ENCODE measurements around the gene IER3IP1. TPM values are rescaled to one million over a fixed set of nuclear protein-coding genes. Genes with fewer than 3 reads are reported as not detected.

IER3IP1 gene
- total RNA-seq (2016; rRNA removed; fragmentation: Illumina TruSeq; extraction: Trizol) (26.1 and 26.2 TPM in 2 replicates), polyA plus RNA-seq (2011; rRNA removed) (15.9 and 18.7 TPM in 2 replicates), polyA minus RNA-seq (2011; rRNA and poly(A)+ RNA removed; ENCODE audit: low replicate concordance) (20.3 and 22.3 TPM in 2 replicates), Bru-seq, nascent RNA (percentile 92 among the genes with signal in this experiment), BruChase-seq, experiment 1, labeled RNA remaining after a 6-hour chase (percentile 99 among the genes with signal in this experiment), BruChase-seq, experiment 2, labeled RNA remaining after a 2-hour chase (percentile 97 among the genes with signal in this experiment)
- total RNA-seq (2016; cell fraction: cytosol; rRNA removed; fragmentation: Illumina TruSeq; extraction: Trizol; ENCODE audit: low read depth), result 15.0 and 16.3 TPM in 2 replicates
- total RNA-seq (2016; cell fraction: insoluble cytoplasmic fraction; rRNA removed; fragmentation: Illumina TruSeq; extraction: Trizol), result 25.1 and 28.6 TPM in 2 replicates
- 25.1 and 26.0 TPM in 2 replicates for total RNA-seq (2016; cell fraction: membrane; rRNA removed; fragmentation: Illumina TruSeq; extraction: Trizol)
- total RNA-seq (2016; cell fraction: nucleus; rRNA removed; fragmentation: Illumina TruSeq; extraction: Trizol), result 26.2 and 27.9 TPM in 2 replicates
- polyA plus RNA-seq (2011; cell fraction: cytosol; rRNA removed), result 8.1 and 11.3 TPM in 2 replicates
- 3.7 and 4.1 TPM in 2 replicates for polyA plus RNA-seq (2011; cell fraction: nucleus; rRNA removed)
- polyA plus RNA-seq (2012), result 21.6 and 26.1 TPM in 2 replicates
- 14.6 and 21.9 TPM in 2 replicates for polyA plus RNA-seq (2016; cell fraction: cytosol; fragmentation: Illumina TruSeq; extraction: Trizol; ENCODE audit: low read depth)
- polyA plus RNA-seq (2016; cell fraction: insoluble cytoplasmic fraction; fragmentation: Illumina TruSeq; extraction: Trizol; ENCODE audit: low read depth), result 33.0 and 37.4 TPM in 2 replicates
- 24.5 and 27.7 TPM in 2 replicates for polyA plus RNA-seq (2016; cell fraction: membrane; fragmentation: Illumina TruSeq; extraction: Trizol; ENCODE audit: low read depth)
- 37.8 and 39.9 TPM in 2 replicates for polyA plus RNA-seq (2016; cell fraction: nucleus; fragmentation: Illumina TruSeq; extraction: Trizol; ENCODE audit: insufficient read depth, low read depth)
- polyA minus RNA-seq (2011; cell fraction: cytosol; rRNA and poly(A)+ RNA removed), result 6.0 and 8.3 TPM in 2 replicates
- polyA minus RNA-seq (2011; cell fraction: nucleus; rRNA and poly(A)+ RNA removed), result 13.1 and 18.8 TPM in 2 replicates
- long read RNA-seq, experiment 1, transcript IER3IP1-201 (3 exons, 3,689 nt), result major isoform, 215 of 216 reads
- long read RNA-seq, experiment 1, partial matches to known transcripts, result 0 of 216 reads
- long read RNA-seq, experiment 1, other reads (novel, unspliced or antisense), result 1 of 216 reads
- long read RNA-seq, experiment 2, transcript IER3IP1-201 (3 exons, 3,689 nt), result major isoform, 60 of 107 reads
- long read RNA-seq, experiment 2, partial matches to known transcripts, result 1 of 107 reads
- long read RNA-seq, experiment 2, other reads (novel, unspliced or antisense), result 46 of 107 reads

DNA sequence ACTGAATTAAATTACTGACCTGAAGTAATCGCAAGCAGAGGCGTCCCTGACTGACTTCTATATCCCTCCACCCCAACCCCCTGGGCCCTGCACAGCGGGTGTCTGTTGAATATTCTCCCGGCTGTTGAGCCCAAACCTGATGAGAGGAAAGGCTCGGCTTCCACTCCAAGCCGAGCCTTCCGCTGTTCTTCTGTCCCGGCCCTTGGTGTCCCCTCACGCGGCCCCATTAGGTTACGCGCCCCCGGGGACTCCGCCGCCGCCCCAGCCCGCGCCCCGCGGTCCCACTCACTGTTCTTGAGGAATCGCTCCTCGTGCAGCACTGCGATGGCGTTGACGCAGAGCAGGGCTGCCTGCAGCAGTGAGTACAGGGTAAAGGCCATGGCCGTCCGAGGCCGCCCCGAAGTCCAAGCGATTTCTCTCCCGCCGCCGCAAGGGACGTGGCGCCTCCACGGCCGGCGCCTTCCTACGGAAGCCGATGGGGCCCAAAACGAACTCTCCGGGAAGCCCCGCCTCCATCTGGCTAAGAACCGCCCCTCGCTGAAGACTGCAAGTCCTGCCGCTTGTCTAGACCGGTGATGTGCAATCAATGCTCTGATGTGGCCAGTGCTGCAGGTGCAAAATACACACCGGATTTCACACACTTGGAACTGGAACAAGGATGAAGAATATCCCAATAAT, at the start of gene IER3IP1:
Gene IER3IP1 (minus strand): TSS at position 467 of the 678 bp plus-strand sequence. CDS start 87 bp downstream, at position 380.
- CTCF ChIA-PET (ENCODE audit: low intra/inter-chr PET ratio, low total read pairs), result no interaction called here
- H2AFZ ChIP-seq (ENCODE audit: low read length), result no peak within 1 kb of the TSS
- intact Hi-C loops (cut with micrococcal nuclease; ENCODE audit: unreplicated experiment) (loop anchor here (1.0 kb wide), 1 partner anchor 26 kb away; the partner anchor contains the start of gene HDHD2), in situ Hi-C loops (cut with HindIII; ENCODE audit: extremely low pct_ligation_motif_present, low pct_unique_long_range_greater_than_20kb) (no loop called here)
- peak; percentile 83 for DNase-seq (ENCODE audit: low spot score)
- no peaks in the 10 kb centered on the region for H3K9me3 ChIP-seq (ENCODE audit: low read length)
- H3K27me3 ChIP-seq (ENCODE audit: control insufficient read depth in 1 of 2, insufficient read depth in 2 of 2, low read length in 2 of 2), result peaks cover 0 to 2% of the 10 kb centered on the region in 2 experiments; a peak in 1 of 5 replicates
- H3K4me2 ChIP-seq (ENCODE audit: low read depth, low read length), result peak within 1 kb of the TSS; percentile 77
- BruUV-seq (replicated peaks), result no TSS peak
- peaks cover 9% of the 10 kb centered on the region for H4K20me1 ChIP-seq (ENCODE audit: insufficient read depth, low read length)
- POLR2A ChIA-PET, result no interaction called here
- ATAC-seq, result peak; percentile 97
- peak within 1 kb of the TSS; percentile 93 for H3K27ac ChIP-seq (ENCODE audit: extremely low read length, insufficient read depth, low read length)
- H3K4me3 ChIP-seq (replicated peaks in 1 of 3; ENCODE audit: insufficient read depth in 1 of 3, low read depth in 2 of 3, low read length in 3 of 3), result peak within 1 kb of the TSS; percentile 85 to 97 (median 88)
- peak; percentile 36 for FAIRE-seq
- peaks cover 1 to 9% of the 10 kb centered on the region in 2 experiments; a peak in 1 of 5 replicates for H3K36me3 ChIP-seq (replicated peaks in 1 of 2; ENCODE audit: control insufficient read depth in 1 of 2, insufficient read depth in 2 of 2, low read length in 2 of 2)
- WGBS (ENCODE audit: low lambda C conversion rate), result 2% methylated on average over 23 of the region's 48 CpGs
- H3K9ac ChIP-seq (ENCODE audit: insufficient read depth, low read depth, low read length), result peak within 1 kb of the TSS; percentile 96
- peaks cover 47% of the 10 kb centered on the region for H3K79me2 ChIP-seq (ENCODE audit: insufficient read depth, low read length)
- peaks cover 30% of the 10 kb centered on the region for H3K4me1 ChIP-seq (ENCODE audit: insufficient read depth, low read length)
- TF ChIP-seq NR2C2 (CRISPR knock-in tag; IDR thresholded peaks at IDR 0.05; ENCODE audit: borderline replicate concordance), result peak; percentile 65; the same call in 1 of the 2 replicates
- TF ChIP-seq CBX5 (CRISPR knock-in tag; IDR thresholded peaks at IDR 0.05; ENCODE audit: borderline replicate concordance), result 0 out of 2 replicates have a peak, but pooled peaks have one; percentile 72
- peak; percentile 29; the same call in 1 of the 2 replicates for TF ChIP-seq KDM1A (CRISPR knock-in tag; IDR thresholded peaks at IDR 0.05)
- peak; percentile 95 for TF ChIP-seq POGZ (CRISPR knock-in tag; IDR thresholded peaks at IDR 0.05)
- TF ChIP-seq ZNF549 (CRISPR knock-in tag; IDR thresholded peaks at IDR 0.05), result no peak
- peak; percentile 66; the same call in 1 of the 2 replicates for TF ChIP-seq PITX1 (CRISPR knock-in tag; IDR thresholded peaks at IDR 0.05)
- peak; percentile 48; the same call in 1 of the 2 replicates for TF ChIP-seq ZSCAN21 (CRISPR knock-in tag; IDR thresholded peaks at IDR 0.05; ENCODE audit: borderline replicate concordance)
- TF ChIP-seq ZNF660 (CRISPR knock-in tag; IDR thresholded peaks at IDR 0.05; ENCODE audit: borderline replicate concordance, low read depth), result no peak
- TF ChIP-seq, protein P1, sequence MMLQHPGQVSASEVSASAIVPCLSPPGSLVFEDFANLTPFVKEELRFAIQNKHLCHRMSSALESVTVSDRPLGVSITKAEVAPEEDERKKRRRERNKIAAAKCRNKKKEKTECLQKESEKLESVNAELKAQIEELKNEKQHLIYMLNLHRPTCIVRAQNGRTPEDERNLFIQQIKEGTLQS (CRISPR knock-in tag; IDR thresholded peaks at IDR 0.05), result no peak
- 0 out of 2 replicates have a peak, but pooled peaks have one; percentile 15 for TF ChIP-seq ZNF263 (CRISPR knock-in tag; IDR thresholded peaks at IDR 0.05)
- TF ChIP-seq ZFP36L2 (CRISPR knock-in tag; IDR thresholded peaks at IDR 0.05), result peak; percentile 67; the same call in 1 of the 2 replicates
- 0 out of 2 replicates have a peak, but pooled peaks have one; percentile 61 for TF ChIP-seq ZMAT3 (CRISPR knock-in tag; conservative IDR thresholded peaks at IDR 0.05)
- TF ChIP-seq MXD4 (CRISPR knock-in tag; IDR thresholded peaks at IDR 0.05), result 0 out of 2 replicates have a peak, but pooled peaks have one; percentile 39
- peak; percentile 64; the same call in 1 of the 2 replicates for TF ChIP-seq ZNF709 (CRISPR knock-in tag; IDR thresholded peaks at IDR 0.05)
- TF ChIP-seq ZNF33A (CRISPR knock-in tag; IDR thresholded peaks at IDR 0.05; ENCODE audit: borderline replicate concordance), result no peak
- peak; percentile 55; the same call in 1 of the 2 replicates for TF ChIP-seq MYPOP (CRISPR knock-in tag; IDR thresholded peaks at IDR 0.05)
- TF ChIP-seq ZNF781 (CRISPR knock-in tag; IDR thresholded peaks at IDR 0.05; ENCODE audit: borderline replicate concordance, not compliant biosample characterization), result peak; percentile 28
- TF ChIP-seq ZKSCAN1 (IDR thresholded peaks at IDR 0.05; ENCODE audit: low read length), result no peak
